SK-N-SH treated with all-trans-retinoic acid at 6 μM for 48 hours (cell line): ENCODE measurements around the gene NDUFB2.

Source experiments
- ISL1 ChIP-seq: fragments of 250-450 bp; sonication (Bioruptor Pico); IDR thresholded peaks from 2 replicates; pipeline ENCODE4 v2.1.2; 2022; ENCODE audit warnings: mild to moderate bottlenecking, moderate library complexity
- PATZ1 ChIP-seq: fragments of 250-450 bp; sonication (Bioruptor Pico); IDR thresholded peaks from 2 replicates; pipeline ENCODE4 v1.8.0; 2020; ENCODE audit warnings: mild to moderate bottlenecking, moderate library complexity, borderline replicate concordance
- RARB ChIP-seq: fragments of 250-450 bp; sonication (Bioruptor Pico); IDR thresholded peaks from 2 replicates; pipeline ENCODE4 v1.8.0; 2021; ENCODE audit warnings: mild to moderate bottlenecking, moderate library complexity
- SNAI2 ChIP-seq: fragments of 250-450 bp; sonication (Bioruptor Pico); IDR thresholded peaks from 2 replicates; pipeline ENCODE4 v1.5.0; 2020; ENCODE audit warnings: mild to moderate bottlenecking, moderate library complexity
- TSHZ2 ChIP-seq: fragments of 250-450 bp; sonication (Bioruptor Pico); IDR thresholded peaks from 2 replicates; pipeline ENCODE4 v1.5.0; 2020; ENCODE audit warnings: mild to moderate bottlenecking, moderate library complexity

GRCh38 chr7:140684066-140684950 is 12.2 kb upstream of the NDUFB2 start:
- TF ChIP-seq TSHZ2 (no peak), ISL1 (CRISPR knock-in tag) (no peak), RARB (CRISPR knock-in tag) (no peak), PATZ1 (no peak), SNAI2 (CRISPR knock-in tag) (no peak)
